Fibroblast of skin of right biceps (primary cell): ENCODE measurements around the gene C14orf132.
A peak's percentile ranks its signal among the peaks of the same experiment; 100 is the strongest.

Experiments used
- DNase-seq: peaks from one replicate; pipeline ENCODE4 v3.0.0-alpha.2; 2013

The C14orf132 gene

DNA sequence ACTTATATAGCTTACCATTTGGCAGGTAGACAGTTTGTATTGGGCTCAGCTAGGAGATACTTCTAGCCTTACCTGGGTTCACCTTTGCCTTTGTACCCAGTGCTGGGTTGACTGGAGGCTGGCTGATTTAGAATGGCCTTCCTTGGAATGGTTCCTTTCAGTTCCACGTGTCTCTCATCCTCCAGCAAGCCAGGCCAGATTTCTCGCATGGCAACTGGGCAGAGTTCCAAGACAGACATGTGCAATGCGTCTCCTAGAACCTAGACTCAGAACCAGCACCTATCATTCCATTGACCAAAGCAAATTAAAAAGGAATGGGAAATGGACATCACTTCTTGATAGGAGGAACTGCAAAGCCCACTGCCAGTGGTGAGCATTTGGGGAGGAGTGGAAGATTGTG is 86.4 kb downstream of the C14orf132 start:
- DNase-seq = peak; percentile 26

DNA sequence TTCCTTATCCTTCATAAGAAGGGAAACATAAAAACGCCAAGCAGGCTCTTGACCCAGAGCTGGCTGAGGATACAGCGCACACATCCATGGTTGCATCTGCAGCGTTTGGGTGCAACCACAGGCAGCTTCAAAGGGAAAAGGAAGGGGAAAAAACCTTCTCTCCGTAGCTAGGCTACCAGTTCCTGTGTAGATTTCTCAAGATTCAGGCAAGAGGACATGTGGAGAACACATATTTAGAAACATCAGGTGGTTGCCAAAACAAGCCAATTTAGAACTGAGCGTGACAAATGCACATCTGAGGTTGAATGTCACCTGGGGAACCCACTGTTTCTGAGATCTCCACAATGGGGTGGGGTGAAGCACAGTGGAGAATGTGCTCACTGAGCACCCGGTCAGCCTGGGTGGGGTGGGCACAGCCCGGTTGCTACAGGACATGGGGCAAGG is 87.2 kb downstream of the C14orf132 start:
- DNase-seq = no peak

DNA sequence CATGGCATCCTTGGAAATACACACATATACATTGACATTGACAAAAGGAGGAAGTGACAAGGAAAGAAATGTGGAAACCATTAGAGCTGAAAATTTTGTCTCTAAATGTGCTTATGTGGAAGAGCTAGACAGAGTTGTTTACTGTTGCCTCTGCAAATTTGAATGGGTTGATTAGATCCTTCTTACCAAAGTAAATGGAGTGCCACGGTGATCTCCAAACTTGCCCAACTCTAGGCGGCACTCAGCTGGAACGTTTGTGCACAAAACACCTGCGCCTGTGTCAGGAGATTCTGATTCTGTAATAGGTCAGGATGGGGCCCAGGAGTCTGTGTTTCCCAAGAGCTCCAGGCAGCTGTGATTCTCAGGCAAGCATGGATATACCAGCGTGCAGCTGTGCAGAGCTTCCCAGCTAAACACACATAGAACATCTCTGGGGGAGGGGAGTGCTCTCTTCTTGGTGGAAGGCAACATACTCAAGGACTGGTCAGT is 87.7 kb downstream of the C14orf132 start:
- no peak for DNase-seq

DNA sequence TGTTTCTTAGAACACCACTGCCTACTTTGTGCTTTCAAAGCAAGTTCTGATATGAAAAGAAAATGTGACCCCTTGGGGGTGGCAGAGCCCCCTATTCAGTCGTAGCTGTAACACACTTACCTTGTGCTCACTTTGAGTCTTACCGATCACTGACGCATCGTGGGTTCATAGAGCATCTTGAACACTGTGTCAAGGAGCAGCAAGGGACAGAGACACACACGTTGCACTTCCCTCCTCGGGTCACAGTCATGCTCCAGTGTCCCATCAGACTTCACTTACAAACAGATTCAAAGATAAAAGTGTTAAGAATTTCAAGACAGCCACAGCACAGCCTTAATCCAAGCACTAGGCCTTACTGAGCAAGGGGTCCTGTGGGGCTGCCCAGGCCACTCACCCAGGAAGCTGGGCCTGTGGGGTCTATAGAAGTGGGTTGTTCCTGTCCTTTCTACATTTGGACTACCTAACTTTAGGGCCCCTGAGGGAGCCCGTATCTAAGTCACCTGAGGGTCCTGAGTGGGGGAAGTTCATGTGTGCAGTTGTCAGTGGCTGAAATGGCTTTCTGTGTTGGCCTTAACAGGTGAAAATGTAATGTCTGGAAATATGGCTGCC is 90.1 kb downstream of the C14orf132 start:
- DNase-seq = no peak

DNA sequence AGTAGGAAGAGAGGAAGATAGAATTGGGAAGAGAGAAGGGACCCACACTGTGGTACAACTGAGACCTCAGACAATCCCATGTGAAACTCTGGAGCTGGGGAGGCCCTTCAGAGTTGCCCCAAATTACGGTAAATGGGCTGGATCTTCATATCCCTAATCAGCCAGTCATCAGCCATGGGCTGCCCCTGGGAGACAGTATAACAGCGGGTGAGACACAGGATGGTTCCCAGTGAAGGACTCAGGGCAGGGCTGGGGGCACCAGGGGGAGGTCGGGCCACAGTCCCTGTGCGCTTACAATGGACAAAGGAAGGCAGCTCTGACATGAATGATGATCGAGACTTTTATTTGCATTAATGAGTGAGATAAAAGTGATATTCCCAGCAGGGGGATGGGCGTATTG is 91.2 kb downstream of the C14orf132 start:
- no peak for DNase-seq

DNA sequence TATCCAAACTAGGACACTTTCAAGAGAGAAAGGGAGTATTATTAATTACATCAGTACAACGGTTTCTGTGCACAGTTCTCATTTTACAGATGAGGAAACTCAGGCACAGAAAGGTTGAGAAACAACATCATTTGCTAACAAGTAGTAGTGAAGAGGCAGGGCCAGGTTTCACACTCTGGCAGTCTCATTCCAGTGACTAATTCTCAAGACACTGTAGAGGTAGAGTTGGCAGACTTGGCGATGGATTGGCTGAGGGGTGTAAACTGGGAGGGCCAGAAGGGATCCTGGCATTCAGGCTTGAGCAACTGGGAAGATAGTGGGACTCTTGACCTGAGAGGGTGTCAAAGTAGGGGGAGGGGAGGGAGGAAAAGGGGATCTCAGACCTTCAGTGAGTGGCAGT is 91.7 kb downstream of the C14orf132 start:
- DNase-seq = peak; percentile 28

DNA sequence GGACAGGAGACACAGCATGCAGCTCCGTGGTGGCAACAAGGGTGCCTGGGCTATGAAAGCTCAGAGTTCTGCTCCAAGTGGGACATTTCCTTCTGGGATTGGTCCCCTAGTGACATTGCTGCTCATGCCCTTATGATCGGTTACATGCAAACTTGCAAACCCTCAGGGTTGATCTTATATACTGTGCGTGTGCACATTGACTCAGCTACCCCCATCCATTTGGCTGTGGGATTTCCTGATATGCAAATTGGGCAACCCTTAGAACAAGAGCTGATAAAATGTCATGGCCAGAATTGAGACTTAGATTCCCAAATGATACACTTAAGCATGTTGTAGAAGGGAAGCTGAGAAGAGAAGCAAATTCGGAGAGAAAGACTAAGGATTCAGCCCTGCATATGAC is 92.7 kb downstream of the C14orf132 start:
- DNase-seq = no peak

DNA sequence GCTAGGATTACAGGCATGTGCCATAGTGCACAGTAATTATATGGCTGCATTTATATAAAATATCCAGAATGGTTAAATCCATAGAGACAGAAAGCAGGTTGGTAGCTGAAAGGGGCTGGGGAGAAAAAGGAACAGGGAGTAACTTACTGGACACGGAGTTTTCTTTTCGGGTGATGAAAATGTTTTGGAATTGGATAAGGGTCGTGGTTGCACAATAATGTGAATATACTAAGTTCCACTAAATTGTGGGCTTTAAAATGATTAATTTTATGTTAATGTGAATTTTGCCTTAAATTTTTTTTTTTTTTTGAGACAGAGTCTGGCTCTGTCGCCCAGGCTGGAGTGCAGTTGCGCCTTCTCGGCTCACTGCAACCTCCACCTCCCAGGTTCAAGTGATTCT is 95.3 kb downstream of the C14orf132 start:
- no peak for DNase-seq

DNA sequence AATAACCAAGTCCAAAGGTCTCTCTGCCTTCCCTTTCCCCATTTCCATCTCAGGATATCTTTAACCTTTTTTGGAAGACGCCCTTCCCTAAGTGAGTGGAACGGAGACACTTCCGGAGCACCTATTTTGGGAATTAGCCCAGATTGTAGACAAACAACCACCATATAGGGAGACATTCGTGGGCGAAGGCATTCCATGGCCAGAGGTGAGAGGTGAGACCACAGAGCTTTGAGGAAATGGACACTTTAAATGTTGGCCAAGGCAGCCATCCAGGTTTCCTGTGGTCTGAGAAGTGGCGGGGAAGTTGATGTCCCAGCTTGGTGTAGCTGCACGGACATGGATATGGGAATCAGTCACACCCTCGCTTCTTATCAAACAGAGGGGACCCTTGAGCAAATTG is 96.1 kb downstream of the C14orf132 start:
- no peak for DNase-seq

DNA sequence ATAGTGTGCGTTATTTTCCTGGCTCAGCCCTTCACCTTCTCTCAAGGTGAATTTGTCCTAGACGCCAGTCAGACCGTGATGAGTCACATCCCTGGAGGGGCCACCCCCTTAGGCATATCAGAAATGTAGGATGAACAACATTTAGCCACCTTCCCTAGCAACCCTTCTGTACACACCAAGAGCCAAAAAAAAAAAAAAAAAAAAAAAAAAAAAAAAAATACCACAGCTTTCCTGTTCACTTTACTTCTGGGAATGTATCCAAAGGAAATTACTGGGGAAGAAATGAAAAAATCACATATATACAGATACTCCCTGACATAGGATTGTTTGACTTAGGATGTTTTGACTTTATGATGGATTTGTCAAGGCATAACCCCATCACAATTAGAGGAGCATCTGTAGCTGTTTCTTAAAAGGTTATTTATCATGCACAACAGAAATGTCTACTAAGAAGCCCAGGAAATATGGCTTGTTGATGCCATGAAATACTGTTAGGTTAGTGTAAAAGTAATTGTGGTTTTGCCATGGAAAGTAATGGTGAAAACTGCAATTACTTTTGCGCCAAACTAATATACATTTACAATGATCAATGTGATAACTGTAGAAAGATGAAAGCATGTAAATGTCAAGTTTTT is 97.3 kb downstream of the C14orf132 start:
- DNase-seq = peak; percentile 83

DNA sequence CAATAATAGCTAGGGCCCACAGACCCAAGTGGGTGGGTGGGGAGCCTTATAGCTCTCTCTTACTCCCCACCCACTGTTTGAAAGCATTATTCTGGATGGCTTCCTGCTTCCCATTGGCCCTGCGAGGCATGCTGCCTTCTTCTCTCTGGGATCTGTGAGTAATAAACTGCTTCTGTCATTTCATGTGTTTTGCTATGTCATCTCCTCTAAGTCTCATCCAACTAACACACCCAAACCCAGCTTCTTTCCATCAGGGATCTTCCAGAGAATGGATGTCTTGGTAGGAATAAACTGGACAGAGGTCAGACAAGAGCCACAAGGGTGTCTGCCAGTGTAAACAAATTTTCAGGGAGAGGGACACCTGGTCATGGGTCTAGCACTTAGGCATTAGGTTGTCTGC is 99.1 kb downstream of the C14orf132 start:
- no peak for DNase-seq

DNA sequence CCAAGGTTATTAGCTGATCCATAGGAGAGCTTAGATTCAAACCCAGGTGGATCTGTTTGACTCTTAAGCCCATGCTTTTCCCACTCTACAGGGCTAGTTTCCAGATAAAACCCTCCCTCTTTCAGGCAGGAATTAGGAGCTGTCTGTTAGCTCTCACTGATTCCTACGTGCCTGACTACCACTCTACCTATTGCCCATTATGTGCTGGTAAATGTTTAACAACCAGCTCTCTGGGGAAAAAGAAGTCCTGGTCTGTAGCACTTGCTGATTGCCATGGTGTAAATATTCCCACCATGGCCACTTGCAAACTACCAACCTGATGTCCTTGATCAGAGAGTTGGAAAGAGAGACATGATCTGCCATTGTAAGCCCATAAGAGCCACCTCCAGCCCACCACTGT is 100.0 kb downstream of the C14orf132 start:
- DNase-seq = no peak

DNA sequence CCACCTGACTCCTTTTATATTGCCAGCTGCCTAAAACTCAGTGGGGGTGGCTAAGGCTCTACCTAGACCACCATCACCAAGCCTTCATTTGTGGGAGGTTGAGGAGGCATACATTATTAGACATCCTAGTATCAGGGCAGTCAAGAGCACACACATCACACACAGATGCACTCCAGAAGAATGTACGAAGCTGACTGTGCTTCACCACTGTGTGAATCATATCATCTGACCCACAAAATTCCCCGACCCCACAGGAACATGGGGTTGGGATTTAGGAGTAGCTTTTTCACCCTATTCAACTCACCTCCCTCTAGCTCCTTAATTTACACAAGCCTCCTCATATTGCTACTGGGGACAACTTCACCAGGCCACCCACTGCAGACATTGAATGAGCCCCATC is 100.7 kb downstream of the C14orf132 start:
- peak; percentile 71 for DNase-seq

DNA sequence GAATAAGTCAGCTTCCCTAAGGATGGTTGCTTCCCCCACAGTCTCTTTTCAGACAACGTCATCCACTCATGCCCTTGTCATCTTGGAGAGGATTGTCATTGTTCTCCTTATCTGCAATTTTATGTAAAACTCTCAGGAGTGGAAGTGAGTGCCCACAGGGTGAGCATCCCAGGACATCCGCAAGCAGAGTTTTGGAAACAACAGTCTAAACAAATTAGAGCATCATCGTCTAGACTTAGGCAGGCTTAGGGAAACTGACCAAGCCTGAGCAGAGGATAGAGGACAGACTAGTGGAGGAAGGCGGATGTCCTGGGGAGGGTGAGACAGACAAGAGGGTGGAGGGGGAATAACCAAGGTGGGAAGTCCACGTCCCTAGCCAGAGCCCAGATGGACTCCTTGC is 101.8 kb downstream of the C14orf132 start:
- no peak for DNase-seq
